Measurements from ENCODE around the gene CEP295NL.

The CEP295NL gene

GRCh38 chr17:78862073-78863023 is 40.7 kb downstream of the CEP295NL start:
- DNase-seq = peak; percentile 91 to 97

DNA sequence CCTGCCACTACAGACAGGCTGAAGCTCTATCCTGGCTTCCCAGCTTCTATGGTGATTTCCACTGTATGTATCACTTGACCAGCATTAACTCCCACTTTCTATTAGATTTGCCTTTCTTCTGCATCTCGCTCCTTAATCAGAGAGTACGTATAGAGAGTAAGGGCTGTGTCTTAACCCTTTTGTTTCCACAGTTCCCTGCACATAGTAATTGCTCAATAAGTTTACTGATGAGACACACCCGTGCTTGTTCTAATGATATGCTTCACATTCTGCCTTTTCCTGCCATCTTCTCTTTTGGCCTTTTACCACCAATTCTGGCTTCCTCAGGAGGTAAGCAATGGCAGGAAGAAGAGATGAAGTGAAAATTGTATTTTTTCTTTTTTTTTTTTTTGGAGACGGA is 41.8 kb downstream of the CEP295NL start:
- DNase-seq = no peak

DNA sequence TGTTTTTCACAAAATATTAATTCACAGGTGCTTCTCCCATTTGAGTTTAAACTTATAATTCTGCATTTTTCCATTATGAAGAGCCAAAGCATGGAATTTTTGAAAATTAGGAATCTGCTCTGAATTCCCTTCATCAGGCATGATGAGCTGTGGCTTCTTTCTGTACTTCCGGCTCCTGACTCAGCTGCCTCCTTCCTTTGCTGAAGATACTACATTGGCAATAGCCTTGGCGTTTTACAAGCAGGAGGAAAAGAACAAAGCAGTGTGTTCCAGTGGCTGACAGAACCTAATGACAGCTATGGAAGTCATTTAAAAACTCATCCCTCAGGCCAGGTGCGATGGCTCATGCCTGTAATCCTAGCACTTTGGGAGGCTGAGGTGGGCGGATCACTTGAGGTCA is 44.0 kb downstream of the CEP295NL start:
- DNase-seq = no peak

DNA sequence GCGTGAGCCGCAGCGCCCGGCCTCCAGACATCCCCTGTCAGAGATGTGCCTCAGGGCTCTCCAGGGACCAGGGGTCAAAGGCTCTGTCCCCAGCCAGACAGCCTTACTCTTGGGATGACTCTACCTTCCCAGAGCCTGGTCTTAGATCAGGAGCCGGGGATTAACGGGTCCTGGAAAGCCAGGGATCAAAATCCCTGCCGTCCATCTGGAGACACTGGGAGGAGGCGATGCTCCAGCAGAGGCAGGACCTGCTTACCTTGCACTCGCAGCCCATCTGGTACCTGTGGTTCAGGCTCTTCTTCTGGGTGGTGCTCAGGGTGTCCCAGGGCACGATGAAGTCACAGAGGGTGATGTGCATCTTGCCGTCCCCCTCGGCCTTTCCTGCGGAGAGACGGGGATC is 45.7 kb downstream of the CEP295NL start:
- no peak for DNase-seq

- no peak for DNase-seq
Observed at GRCh38 chr17:78855561-78856165, 47.3 kb downstream of the CEP295NL start.

GRCh38 chr17:78854508-78854907 is 48.5 kb downstream of the CEP295NL start:
- DNase-seq = no peak

- no peak for DNase-seq
Observed at GRCh38 chr17:78853926-78854394, 49.0 kb downstream of the CEP295NL start.

DNA sequence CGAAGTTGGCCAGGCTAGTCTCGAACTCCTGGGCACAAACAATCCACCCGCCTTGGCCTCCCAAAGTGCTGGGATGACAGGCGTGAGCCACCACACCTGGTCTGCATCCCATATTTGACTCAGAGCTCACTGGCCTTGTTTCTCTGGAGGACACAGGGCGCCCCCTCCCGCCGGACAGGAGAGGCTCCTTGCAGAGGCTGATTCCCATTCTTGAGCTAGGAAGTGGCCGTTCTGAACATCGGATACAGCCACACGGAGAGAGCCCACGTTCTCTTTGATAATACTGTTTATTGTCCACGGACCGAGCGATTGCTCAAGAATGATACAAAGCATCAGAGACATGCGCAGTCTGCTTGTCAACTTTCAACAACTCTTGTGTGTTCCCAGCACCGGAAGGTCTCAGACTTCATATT is 50.3 kb downstream of the CEP295NL start:
- no peak for DNase-seq

GRCh38 chr17:78849026-78849425 is 54.0 kb downstream of the CEP295NL start:
- no peak for DNase-seq

- DNase-seq = no peak
Observed at GRCh38 chr17:78847052-78847451, 55.9 kb downstream of the CEP295NL start.

DNA sequence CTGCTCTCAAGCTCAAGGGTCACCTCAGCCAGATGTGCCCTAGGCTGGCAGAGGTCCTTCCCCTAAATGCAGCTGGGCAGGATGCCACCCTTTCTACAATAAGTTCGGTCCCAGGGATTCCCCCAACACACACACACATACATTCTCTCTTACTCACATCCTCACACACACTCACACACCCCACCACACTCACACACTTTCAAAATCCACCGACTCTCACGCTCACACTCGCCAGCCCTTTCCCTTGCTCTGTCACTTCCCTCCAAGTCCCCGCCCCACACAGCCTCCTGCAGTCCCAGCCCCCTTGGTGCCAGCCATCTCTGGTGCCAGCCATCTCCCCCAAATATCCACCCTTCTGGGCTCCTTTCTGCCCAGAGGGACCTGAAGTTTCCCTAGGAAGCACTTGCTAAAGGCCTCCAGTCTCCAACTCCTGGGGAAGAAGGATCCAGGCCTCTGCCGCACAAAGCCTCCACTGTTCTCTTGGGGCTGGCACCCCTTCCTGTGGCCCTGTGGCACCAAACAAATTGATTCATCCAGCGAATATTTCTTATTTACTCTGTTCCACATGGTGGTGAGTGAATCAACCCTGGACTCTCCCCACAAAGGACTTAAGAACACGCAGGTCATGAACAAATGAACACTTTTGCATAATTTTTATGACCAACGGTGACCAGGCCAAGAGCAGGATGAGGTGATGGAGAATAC is 58.5 kb downstream of the CEP295NL start:
- peak in 1 of 2 donors; percentile 12 for DNase-seq

- peak; percentile 48 to 66 for DNase-seq
Observed at GRCh38 chr17:78842881-78843565, 60.0 kb downstream of the CEP295NL start.

DNA sequence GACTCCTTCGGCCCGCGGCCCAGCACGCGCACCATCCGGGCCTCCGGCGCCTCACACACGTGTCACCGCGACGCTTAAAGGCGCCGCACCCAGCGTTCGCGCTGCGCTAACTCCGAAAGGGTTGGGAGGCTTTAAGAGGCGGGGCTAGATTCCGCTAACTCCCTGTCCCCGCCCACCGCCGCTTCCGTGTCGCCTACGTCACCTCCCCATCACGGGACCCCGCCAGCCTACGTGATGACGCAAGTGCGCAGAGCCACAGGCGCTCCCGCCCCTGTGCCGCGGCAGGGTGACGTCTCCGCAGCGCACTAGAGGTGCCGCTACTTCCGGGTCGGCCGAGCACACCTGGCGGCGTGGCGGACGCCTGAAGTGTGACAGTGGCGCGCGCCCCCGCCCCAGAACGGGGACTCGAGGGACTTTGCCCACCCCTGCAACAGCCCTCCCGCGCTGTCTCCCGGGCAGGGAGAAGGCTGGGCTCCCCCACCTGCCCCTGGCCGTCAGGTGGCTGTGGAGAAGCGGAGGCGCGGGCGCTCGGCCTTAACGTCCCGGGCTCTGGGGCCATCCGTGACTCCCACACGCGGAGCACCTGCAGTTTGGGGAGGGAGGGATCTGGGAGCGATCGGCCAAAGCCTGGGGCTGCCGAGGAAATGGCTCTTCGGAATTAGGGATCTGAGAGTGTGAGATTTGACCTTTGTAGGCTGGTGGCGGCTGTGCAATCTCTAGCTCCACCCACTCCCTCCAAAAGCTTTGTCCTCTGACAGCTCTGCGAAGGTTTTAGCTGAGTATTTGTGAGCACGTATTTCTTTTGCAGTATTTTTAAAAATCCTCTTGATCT is 62.0 kb downstream of the CEP295NL start, which contains the start of gene USP36:
TSS of gene USP36 (minus strand) at position 35 of the 832 bp plus-strand sequence. CDS start 4,451 bp downstream, outside the sequence.
- DNase-seq = peak; percentile 99 to 100
